KMS-11 (cell line): ENCODE measurements around the gene ARHGEF10L.

ENCODE experiments used
- H2AFZ ChIP-seq: fragments of 200-600 bp; sonication (generic); 2 replicates; pipeline ENCODE4 v1.6.1; 2016; ENCODE audit warnings: antibody characterized with exemption, mixed run types, low read depth
- H3K27ac ChIP-seq: fragments of 200-600 bp; sonication (generic); 2 replicates; pipeline ENCODE4 v1.6.1; 2016; ENCODE audit warnings: mild to moderate bottlenecking, mixed run types
- H3K27me3 ChIP-seq: fragments of 200-600 bp; sonication (generic); 2 replicates; pipeline ENCODE4 v1.6.1; 2017; ENCODE audit warnings: mild to moderate bottlenecking, low read depth, mixed run types, moderate library complexity; ENCODE audit not compliant: insufficient read depth
- H3K36me3 ChIP-seq: fragments of 200-600 bp; sonication (generic); 2 replicates; pipeline ENCODE4 v1.6.1; 2017; ENCODE audit warnings: mild to moderate bottlenecking, mixed run types; ENCODE audit not compliant: insufficient read depth
- H3K4me1 ChIP-seq: fragments of 200-600 bp; sonication (generic); 2 replicates; pipeline ENCODE4 v1.6.1; 2016; ENCODE audit warnings: mild to moderate bottlenecking, low read depth, mixed run types; ENCODE audit not compliant: poor library complexity, severe bottlenecking
- H3K4me2 ChIP-seq: fragments of 200-600 bp; sonication (generic); 2 replicates; pipeline ENCODE4 v1.7.0; 2016; ENCODE audit warnings: mild to moderate bottlenecking, mixed run types
- H3K4me3 ChIP-seq: fragments of 200-600 bp; sonication (generic); IDR thresholded peaks from 2 replicates; pipeline ENCODE4 v1.6.1; 2017; ENCODE audit warnings: low read depth, low read length, mixed read lengths; ENCODE audit not compliant: insufficient read depth
- H3K79me2 ChIP-seq: fragments of 200-600 bp; sonication (generic); 2 replicates; pipeline ENCODE4 v1.6.1; 2016; ENCODE audit warnings: low read depth, mixed run types; ENCODE audit not compliant: insufficient read depth
- H3K9ac ChIP-seq: fragments of 200-600 bp; sonication (generic); 2 replicates; pipeline ENCODE4 v1.6.1; 2016; ENCODE audit warnings: mild to moderate bottlenecking, mixed run types
- H4K20me1 ChIP-seq: fragments of 200-600 bp; sonication (generic); 2 replicates; pipeline ENCODE4 v1.6.1; 2016; ENCODE audit warnings: mild to moderate bottlenecking, mixed run types; ENCODE audit not compliant: insufficient read depth
- CTCF ChIP-seq: fragments of 200-600 bp; sonication (generic); conservative IDR thresholded peaks from 2 replicates; pipeline ENCODE4 v1.6.1; 2017; ENCODE audit warnings: low read depth, mild to moderate bottlenecking, antibody characterized with exemption, low read length, moderate library complexity, mixed read lengths

ARHGEF10L gene

DNA sequence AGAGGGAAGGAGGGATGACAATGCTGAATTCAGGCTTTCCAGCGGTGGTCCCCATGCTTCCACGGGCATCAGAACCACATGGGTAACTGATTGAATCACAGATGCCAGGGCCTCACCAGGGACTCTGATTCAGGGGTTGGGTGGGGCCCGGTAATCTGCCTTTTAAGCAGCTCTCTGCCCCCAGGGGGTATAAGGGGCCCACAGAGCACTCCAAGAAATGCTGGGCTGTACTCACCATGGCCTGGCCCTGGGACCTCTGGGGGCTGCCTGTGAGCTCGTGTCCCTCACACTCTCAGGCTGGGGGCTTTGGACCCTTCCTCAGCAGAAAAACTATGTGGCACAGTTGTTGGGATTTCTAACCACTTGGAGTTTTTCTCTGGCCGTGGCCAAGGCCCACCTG lies 70.6 kb downstream of the ARHGEF10L start:
- H3K79me2 ChIP-seq = no peaks in the 10 kb centered on the region
- no peak overlapping the region for H3K9ac ChIP-seq
- no peak for TF ChIP-seq CTCF
- H2AFZ ChIP-seq = no peak overlapping the region
- H3K4me1 ChIP-seq = no peaks in the 10 kb centered on the region
- H3K27me3 ChIP-seq = peaks cover 12% of the 10 kb centered on the region
- no peak overlapping the region for H3K27ac ChIP-seq
- no peaks in the 10 kb centered on the region for H3K36me3 ChIP-seq
- H4K20me1 ChIP-seq = no peaks in the 10 kb centered on the region
- no peak overlapping the region for H3K4me3 ChIP-seq
- H3K4me2 ChIP-seq = no peak overlapping the region

DNA sequence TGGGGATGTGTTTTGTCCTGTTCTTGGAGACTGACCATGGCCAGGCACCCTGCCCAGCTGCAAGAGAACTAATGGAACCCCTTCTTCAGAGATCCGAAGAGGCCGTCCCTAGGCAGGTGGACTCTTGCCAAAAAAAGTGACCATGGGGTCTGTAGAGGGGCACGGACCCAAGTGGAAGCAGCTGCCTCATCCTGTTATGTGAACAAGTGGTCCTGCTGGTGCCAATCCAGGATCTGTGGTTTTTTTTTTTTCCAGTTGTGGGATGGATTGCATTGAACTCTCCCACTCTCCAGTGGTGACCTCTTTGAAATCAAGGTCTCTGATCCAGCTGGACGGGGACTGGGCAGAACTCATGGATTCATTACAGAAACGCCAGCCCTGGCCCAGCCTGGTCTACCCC lies 71.2 kb downstream of the ARHGEF10L start:
- Histone ChIP-seq H3K9ac (no peak overlapping the region), H3K4me2 (no peak overlapping the region), H4K20me1 (no peaks in the 10 kb centered on the region), H3K4me1 (no peaks in the 10 kb centered on the region), H3K27ac (no peak overlapping the region), H2AFZ (no peak overlapping the region), H3K79me2 (no peaks in the 10 kb centered on the region), H3K36me3 (no peaks in the 10 kb centered on the region), H3K27me3 (peaks cover 16% of the 10 kb centered on the region), H3K4me3 (no peak overlapping the region)
- no peak for TF ChIP-seq CTCF

GRCh38 chr1:17611991-17612390 lies 72.5 kb downstream of the ARHGEF10L start:
- no peak for TF ChIP-seq CTCF
- no peaks in the 10 kb centered on the region for H4K20me1 ChIP-seq
- H3K4me3 ChIP-seq = no peak overlapping the region
- H3K36me3 ChIP-seq = no peaks in the 10 kb centered on the region
- H3K4me2 ChIP-seq = no peak overlapping the region
- no peak overlapping the region for H2AFZ ChIP-seq
- H3K27ac ChIP-seq = no peak overlapping the region
- no peaks in the 10 kb centered on the region for H3K4me1 ChIP-seq
- peaks cover 12% of the 10 kb centered on the region for H3K27me3 ChIP-seq
- no peaks in the 10 kb centered on the region for H3K79me2 ChIP-seq
- no peak overlapping the region for H3K9ac ChIP-seq

GRCh38 chr1:17612831-17613230 lies 73.3 kb downstream of the ARHGEF10L start:
- Histone ChIP-seq H3K27me3 (peaks cover 9% of the 10 kb centered on the region; the same call in 1 of the 2 replicates), H3K79me2 (no peaks in the 10 kb centered on the region), H3K36me3 (no peaks in the 10 kb centered on the region)

More at GRCh38 chr1:17612831-17613230, 73.3 kb downstream of the ARHGEF10L start:
- H3K4me1 ChIP-seq = no peaks in the 10 kb centered on the region
- no peak overlapping the region for H3K4me3 ChIP-seq
- no peak overlapping the region for H3K9ac ChIP-seq
- no peak overlapping the region for H3K27ac ChIP-seq
- no peak for TF ChIP-seq CTCF
- no peaks in the 10 kb centered on the region for H4K20me1 ChIP-seq
- no peak overlapping the region for H2AFZ ChIP-seq
- H3K4me2 ChIP-seq = no peak overlapping the region
